HG02884 (cell line): ENCODE measurements around the gene CD83.
"Not testable (repeated sequence)": the region's sequence is repeated elsewhere in the genome, so short reads cannot be mapped to it uniquely, and the experiment has no call there.

Experiments
- ATAC-seq: cut with Tn5 transposase; IDR thresholded peaks from one replicate; pipeline ENCODE4 v1.9.1; 2021; ENCODE audit warnings: mild to moderate bottlenecking, moderate library complexity; ENCODE audit not compliant: unreplicated experiment

Gene CD83

DNA sequence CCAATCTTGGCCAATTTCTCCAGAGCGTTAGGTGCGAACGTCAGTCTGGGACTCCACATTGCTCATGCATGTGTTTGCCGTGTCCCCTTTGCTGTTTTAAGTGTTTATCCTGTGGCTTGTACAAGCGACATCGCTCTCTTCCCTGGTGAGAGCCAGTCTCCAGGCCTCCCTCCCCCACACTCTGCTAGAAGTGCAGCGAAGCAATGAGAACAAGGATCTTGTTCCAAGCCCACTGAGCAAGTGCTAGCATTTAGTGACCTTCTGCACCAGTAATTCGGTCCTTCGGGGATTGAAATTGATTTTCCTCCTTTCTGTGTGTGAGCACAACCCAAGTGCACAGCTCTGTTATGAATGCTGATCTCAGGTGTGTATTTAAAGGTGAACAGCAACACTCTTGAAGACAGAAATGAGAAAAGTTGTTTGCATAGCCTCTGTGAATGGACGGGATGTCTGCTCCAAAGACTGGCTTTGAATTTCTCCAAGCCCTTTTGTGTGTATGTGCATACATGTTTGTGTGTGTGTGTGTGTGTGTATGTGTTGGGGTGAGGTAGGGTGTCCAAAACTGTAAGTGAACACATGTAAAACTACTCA lies 29.0 kb downstream of the CD83 start:
- no peak for ATAC-seq

DNA sequence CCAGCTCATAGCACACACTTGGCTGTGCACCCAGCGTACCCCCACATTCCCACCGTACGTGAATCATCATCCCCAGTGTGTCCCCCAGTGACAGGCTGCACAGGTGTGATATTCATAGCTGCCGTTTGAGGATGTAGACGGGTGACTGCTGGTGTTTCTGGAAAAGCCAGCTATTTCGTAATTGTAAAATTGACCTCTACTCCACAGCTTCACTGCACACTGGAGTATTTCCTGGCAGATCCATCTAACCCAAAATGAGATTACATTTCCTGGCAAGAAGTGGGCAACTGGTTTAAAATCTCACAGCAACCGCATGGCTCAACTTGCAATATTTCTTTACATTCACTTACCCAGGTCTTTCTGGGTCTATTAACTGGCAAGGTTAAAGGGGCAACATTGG lies 30.3 kb downstream of the CD83 start:
- no peak for ATAC-seq

DNA sequence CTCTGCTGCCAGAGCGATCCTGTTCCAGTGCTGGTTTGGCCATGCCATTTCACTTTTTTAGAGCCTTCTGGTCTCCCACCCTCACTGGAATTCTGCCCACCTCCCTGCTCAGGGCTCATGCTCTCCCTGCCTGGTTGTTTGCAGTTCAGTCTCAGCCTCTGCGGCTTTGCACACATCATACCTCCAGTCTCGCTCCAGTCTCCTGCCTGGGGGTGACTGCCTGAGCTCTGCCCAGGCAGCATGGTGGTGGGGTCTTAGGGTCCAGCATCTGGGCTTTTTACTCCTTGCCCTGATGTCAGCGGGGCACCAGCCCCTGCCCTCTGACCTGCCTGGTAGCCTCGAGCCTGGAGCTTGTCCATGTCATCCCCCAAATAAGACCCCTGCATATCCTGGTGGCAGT lies 30.9 kb downstream of the CD83 start:
- ATAC-seq: no peak

DNA sequence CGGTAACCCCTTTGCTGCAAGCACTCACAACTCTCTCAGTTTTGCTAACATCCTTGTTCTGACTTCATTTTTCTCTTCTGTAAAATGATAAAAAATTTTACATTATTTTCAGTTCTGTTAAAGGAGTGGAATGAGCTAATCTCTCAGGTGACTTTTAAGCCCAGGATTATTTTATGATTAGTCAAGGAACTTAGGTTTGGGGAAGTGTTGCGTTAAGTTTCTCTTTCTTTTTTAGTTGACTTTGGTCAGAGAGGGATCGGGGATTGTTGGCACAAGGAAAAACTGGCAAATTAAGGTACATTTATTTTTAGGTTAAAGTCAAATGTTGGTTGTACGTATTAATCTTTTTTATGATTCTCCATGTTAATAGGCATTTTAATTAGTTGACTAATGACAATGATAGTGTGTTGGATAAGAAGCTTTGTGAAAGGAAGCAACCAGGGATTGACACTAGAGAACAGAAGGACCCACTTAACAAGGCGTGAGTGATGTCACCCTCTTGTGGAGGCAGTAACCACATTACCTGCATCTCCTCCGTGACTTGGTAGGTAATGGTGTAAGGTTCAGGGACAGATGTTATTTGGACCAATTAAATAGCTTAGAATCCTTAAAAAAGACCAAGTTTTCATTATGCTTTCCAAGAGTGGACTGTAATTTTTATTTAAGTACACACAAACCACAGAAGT lies 31.6 kb downstream of the CD83 start:
- no peak for ATAC-seq

DNA sequence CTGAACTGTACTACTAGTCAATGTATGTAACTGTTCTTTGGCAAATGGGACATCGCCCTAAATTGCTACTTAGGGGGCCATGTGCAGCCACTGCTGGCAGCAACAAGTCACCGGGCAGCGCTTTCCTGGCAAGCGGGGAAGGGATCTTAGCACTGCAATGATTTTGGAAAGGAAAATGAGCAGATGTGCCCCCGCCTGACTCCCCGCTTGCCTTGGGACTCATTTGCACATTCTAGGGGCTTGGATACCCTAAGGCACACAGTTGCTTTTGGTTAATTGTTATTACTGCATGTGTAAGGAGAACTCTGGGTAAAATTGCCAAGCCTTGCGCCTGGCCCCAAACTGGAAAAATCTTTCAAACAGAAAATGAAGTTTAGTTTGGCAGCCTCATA lies 32.2 kb downstream of the CD83 start:
- ATAC-seq: no peak

DNA sequence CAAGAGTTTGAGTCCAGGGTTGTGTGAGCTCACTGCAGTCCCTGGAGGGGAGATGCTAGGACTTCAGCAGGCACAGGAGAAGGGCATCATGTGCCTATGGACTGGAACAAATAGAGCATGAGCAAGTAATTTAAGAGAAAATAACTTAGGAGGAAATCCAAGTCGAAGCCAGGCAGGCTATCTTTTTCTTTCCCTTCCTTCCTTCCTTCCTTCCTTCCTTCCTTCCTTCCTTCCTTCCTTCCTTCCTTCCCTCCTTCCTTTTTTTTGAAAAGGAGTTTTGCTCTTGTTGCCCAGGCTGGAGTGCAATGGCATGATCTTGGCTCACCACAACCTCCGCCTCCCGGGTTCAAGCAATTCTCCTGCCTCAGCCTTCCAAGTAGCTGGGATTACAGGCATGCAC lies 33.7 kb downstream of the CD83 start:
- ATAC-seq: not testable (repeated sequence)

DNA sequence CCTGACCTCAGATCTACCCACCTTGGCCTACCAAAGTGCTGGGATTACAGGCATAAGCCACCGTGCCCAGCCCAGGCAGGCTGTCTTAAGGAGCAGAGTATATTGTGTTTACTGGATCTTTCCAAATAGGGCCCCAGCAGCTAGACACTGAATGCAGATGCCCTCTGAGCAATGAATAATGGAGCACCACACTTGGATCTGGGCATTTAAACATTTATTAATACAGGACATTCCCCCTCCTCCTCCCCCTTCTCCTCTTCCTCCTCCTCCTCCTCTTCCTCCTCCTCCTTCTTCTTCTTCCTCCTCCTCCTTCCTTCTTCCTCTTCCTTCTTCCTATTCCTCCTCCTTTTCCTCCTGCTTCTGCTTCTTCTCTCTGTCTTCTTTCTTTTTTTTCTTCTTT lies 34.2 kb downstream of the CD83 start:
- ATAC-seq: no peak

DNA sequence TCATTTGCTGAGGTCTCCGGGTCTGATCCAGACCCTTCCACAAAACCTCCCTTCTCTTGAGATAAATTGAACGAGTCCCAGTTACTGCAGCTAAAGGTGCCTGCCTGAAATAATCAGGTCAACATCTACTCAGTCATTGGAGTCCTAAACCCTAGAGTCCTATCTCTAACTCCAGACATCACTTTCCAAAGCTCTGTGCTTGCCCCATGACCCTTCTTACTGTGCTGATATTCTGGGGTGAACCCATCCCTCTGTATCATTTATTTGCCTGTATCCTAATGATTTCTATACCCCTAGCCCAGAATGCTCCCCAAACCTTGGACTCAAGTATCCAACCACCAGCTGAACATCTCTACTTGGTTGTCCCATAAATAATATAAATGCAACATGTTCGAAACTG lies 35.7 kb downstream of the CD83 start:
- ATAC-seq: no peak

DNA sequence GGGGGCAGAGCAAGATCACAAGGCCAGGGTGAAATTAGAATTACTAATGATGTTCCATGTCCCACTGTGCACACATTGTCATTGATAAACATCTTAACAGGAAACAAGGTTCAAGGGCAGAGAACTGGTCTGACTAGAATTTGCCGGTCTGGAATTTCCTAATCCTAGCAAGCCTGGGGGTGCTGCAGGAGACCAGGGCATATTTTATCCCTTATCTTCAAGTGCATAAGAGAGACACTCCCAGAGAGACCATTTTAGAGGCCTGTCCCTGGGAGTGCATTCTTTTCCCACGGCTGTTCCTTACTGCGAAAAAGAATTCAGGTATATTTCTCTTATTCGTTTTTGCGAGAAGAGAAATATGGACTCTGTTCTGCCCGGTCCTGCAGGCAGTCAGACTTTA lies 41.5 kb downstream of the CD83 start:
- ATAC-seq: no peak

DNA sequence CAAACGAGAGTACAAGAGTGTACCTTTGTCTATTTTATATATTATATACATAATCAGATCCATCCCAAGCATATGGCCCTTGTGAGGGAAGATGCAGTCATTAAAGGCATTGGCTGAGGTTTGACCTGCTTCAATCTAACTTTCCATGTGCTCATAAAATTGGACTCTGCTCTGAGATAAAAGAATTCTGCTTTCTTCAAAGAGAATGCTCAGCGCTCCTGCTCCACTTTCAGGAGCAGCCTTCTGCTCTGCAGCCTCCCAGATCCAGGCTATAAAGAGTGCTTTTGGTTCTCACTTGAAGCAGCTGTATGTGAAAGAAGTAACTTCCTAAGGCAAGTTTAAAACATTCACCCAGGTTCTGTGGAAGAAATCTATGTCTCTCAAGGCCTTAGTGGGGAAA lies 45.3 kb downstream of the CD83 start:
- ATAC-seq: no peak

DNA sequence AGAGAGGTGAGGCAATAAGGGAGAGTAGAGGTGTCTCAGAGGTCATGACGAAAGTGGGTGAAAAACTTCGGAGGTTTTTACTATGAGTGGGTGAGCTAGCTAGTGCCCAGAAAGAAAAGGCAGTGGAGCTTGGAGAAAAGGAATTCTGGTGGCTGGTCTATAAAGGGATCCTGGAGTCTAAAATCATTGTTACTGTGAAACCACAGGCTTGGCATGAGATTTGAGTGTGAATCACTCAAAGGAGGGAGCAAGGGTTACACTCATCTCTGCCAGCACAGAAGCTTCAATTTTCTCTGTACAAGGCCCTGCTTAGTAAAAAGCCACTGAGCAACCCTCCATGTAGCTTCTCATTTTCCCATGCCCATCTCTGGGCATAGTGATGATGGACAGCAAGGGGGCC lies 47.5 kb downstream of the CD83 start:
- ATAC-seq: no peak

DNA sequence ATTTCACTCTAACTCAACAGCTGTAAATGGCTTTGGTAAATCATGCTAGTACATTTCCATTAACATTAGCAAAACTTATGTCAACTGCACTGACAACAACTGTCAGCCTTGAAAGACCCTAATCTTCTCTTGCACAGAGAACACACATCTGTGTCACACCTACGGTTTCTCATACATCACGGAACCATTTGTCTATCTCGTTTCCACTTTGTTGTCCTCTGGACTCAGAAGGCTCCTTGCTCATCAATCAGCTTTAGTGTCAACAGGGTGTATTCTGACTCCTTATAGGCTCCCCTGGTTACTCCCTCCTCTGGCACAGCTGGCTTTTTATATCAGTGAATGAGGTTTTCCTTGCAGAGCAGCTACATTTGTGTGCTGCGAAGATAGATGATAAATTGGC lies 49.3 kb downstream of the CD83 start:
- ATAC-seq: no peak

DNA sequence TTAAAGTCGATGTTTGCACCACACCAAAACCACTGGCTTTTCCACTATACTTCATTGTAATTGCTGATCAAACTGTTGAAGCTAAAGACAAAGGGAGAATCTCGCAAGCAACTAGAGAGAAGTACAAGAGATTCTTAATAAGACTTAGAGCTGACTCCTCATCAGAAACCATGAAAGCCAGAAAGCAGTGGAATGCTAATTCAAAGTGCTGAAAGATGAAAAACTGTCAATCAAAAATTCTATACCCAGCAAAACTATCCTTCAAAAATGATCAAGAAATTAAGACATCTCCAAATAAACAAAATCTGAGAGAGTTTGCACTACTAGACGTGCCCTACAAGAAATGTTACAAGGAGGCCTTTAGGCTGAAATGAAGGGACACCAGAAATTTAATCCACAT lies 52.6 kb downstream of the CD83 start:
- no peak for ATAC-seq

DNA sequence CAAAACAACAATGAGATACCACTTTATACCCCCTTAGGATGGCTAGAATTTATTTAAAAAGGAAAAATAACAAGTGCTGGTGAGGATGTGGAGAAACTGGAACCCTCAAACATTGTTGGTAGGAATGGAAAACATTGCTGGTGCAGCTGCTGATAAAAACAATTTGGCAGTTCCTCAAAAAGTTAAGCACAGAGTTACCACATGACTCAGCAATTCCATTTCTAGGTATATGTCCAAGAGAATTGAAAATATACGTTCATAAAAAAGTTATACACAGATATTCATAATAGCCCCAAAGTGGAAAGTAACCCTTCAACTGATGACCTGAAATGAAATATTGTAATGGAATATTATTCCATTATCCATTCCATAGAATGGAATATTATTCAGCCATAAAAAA lies 55.0 kb downstream of the CD83 start:
- ATAC-seq: no peak

DNA sequence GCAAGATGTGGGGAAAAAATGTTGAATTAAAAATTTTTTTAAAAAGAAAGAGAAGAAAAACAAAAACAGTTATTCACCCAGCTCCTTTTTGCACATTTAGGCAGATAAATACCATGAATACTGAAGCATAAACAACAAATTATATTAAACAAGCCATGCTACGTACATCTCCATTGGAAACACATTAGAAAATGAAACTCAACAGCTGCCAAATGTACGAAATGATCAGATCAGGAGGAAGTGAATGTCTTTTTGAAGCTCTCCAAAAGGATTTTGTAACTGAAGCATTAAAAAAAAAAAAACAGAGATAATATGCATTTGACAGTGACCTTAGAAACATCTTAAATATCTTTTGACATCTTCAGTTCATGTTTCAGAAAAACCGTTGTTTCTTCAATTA lies 56.7 kb downstream of the CD83 start:
- no peak for ATAC-seq

DNA sequence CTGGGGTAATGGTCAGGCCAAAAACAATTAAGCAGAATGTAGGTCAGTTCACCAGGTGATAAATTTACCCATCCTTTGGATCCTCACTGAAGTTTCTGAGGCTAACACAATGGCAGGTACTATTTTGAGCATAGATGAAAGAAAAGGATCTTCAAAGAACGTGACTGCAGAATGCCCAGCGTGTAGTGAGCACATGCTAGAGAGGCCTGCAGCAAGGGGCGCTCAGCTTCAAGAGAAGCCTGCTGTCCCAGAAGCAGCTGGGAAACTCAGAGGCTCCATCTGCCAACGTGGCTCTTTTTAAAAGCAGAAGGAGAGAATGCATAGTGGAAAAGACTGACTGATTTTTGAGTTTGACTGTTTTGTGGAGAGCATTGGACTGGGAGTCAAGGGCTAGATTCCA lies 57.4 kb downstream of the CD83 start:
- no peak for ATAC-seq

DNA sequence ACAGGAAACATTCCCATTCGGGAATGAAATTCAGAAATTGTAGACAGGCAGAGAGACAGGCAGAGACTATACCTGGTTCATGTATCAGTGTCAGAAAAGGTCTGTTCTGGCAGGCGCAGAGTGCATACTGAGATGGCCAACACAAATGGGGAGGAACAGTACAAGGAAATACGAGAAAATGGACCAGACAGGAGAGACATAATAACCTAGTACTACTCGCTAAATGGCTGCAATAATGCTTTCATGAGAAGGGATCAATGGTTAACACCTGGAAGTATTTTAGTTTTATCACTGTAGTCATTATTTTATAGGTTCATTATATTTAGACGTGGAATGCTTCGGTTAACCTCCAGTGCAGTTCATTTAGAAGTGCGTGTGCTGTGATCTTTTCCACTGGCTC lies 58.9 kb downstream of the CD83 start:
- no peak for ATAC-seq

DNA sequence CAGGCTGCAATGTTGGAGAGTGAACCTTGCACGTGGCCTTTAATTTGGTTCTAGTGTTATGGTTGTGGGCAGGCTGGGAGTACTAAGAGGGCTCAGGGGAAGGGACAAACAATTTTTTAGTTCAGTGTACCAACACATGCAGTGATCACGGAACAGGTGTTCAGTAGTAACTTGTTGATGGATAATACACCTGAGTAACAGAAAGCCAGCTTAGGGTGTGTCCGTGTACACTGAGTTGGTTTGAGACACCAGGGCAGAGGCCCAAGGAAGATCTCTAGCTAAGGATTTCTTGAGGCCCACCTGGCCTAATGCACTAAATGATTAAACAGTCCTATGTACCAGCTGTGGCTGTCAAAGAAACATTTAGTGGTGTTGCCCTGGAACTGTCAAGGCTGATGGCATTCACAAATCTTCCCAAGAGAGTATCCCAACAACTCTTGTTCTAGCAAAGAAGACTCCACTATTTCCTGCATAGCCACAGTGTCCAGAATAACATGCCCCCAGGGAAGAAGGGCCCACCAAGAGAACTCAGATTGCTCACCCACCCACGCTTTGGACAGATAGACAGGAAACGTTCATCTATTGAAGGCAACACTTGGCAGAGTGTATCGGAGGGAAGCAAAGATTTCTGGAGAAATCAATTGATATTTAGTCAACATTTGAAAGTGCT lies 60.0 kb downstream of the CD83 start:
- ATAC-seq: no peak

DNA sequence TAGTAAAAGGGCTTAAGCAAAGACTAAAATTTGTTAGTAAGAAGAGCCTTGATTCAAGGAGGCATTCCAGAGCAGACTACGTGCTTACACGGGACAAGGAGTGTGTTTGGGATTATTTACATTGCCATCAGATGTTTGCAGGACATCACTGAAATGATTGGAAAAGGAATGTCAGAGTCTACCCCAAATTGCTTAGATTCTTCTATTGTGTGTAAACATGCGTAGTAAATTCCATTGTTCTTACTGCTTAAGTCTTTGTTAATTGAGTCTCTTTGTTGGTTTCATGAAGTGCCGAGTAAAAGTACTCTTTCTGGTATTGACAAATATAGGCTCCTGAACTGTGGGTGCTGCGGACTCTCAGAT lies 60.5 kb downstream of the CD83 start:
- ATAC-seq: no peak

DNA sequence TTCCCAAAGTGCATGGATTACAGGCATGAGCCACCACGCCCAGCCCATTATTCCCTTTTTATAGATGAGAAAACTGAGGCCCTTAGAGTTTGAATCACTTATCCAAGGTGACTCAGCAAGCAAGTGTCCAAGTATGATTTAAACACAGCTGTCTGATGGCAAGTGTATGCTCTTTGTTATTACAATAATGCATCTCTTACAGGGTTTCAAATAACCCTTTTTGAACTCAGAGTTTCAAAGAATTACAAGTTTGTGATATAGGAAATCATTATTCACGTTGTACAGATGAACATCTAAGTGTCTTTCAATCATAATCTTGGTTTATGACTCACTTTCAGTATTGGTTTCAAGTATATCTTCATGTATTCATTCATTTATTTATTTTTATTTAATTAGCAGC lies 63.0 kb downstream of the CD83 start:
- ATAC-seq: no peak

DNA sequence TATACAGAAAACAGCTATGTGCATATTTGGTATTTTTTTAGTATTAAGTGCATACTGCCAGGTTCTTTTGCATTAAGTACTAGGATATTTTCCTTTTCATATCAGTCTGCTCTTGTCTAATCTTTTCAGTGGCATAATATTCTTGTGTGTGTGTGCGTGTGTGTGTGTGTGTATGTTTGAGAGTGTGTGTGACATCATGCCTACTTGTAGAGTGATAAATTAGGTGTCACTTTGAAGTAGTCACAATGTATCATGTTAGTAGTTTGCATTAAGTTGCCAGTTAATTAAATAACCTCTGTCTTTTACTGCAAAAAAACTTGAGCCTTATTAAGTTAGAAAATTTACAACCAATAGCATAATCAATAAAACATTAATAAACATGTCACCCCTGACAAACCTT lies 65.3 kb downstream of the CD83 start:
- ATAC-seq: no peak
